NB4 (cell line): ENCODE measurements around the gene RBM33.
"Not testable (repeated sequence)": the region's sequence is repeated elsewhere in the genome, so short reads cannot be mapped to it uniquely, and the experiment has no call there.

Experiments used
- DNase-seq: peaks from one replicate; pipeline ENCODE4 v3.0.0; 2010; ENCODE audit warnings: low read depth
- H3K4me3 ChIP-seq: one replicate; pipeline ENCODE4 v1.5.1; 2011; ENCODE audit warnings: mild to moderate bottlenecking, low read depth, low read length, moderate library complexity
- MAX ChIP-seq: IDR thresholded peaks from 2 replicates; pipeline ENCODE4 v1.6.1; 2011; ENCODE audit warnings: low read depth, low read length
- MYC ChIP-seq: IDR thresholded peaks from 2 replicates; pipeline ENCODE4 v1.6.1; 2011; ENCODE audit warnings: low read depth, low read length
- POLR2A ChIP-seq: IDR thresholded peaks from 2 replicates; pipeline ENCODE4 v1.6.1; 2011; ENCODE audit warnings: mild to moderate bottlenecking; ENCODE audit not compliant: insufficient read length; ENCODE audit errors: extremely low read depth
- TF ChIP-seq, protein P1 (sequence below): IDR thresholded peaks from one replicate; pipeline ENCODE4 v1.5.1; 2012; ENCODE audit warnings: low read depth, low read length

RBM33 gene

GRCh38 chr7:155813546-155814315, 169.3 kb downstream of the RBM33 start:
- TF ChIP-seq MYC (no peak), MAX (no peak), POLR2A (no peak)
- TF ChIP-seq, protein P1, sequence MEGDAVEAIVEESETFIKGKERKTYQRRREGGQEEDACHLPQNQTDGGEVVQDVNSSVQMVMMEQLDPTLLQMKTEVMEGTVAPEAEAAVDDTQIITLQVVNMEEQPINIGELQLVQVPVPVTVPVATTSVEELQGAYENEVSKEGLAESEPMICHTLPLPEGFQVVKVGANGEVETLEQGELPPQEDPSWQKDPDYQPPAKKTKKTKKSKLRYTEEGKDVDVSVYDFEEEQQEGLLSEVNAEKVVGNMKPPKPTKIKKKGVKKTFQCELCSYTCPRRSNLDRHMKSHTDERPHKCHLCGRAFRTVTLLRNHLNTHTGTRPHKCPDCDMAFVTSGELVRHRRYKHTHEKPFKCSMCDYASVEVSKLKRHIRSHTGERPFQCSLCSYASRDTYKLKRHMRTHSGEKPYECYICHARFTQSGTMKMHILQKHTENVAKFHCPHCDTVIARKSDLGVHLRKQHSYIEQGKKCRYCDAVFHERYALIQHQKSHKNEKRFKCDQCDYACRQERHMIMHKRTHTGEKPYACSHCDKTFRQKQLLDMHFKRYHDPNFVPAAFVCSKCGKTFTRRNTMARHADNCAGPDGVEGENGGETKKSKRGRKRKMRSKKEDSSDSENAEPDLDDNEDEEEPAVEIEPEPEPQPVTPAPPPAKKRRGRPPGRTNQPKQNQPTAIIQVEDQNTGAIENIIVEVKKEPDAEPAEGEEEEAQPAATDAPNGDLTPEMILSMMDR, result no peak

DNA sequence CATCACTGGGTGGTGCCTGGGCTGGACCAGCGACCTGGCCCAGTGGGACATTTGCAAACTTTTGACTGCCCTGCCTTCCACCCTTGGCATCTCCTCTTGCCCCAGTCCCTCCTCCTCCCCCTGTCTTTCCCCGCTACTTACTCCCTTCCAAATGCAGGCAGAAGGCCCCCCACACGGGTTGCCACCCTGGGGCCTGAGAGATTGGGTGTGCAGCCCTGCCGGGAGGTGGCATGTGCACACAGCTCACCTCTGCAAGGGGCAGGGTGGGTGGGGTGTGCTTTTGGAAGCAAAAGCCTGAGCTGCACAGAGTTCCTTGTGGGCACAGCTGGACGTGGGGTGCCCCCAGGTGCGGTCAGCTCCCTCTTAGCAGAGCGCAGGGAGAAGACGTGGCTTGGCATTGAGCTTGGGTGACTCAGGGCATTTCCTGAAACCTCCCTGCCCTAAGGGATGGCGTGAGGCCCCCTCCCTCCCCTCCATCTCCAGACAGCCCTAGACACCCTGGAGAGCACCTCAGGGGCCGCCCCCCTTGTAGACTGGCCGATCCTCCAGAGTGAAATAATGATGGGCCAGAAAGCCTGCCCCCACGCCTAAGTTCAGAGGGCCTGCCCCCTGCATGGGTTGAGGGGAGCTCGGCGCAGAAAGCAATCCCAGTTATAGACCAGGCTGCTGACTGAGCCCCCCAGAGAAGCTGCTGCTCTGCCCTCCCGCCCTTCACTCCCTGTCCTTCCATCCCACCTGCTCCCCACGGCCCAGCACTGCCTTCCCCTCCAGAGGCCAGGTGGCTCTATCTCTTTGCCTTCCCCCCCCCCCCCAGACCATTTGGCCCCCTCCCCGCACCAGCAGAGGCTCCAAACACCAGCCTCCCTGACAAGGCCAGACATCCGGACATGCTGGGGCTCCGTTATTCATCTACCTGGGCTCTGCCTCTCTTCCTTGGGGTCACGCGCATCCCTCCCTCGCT, 170.1 kb downstream of the RBM33 start:
- TF ChIP-seq MYC, result no peak
- no peak for TF ChIP-seq POLR2A
- no peak for TF ChIP-seq MAX
- TF ChIP-seq, protein P1, result no peak
- peak; percentile 35 for DNase-seq
- no peak overlapping the region for H3K4me3 ChIP-seq

More at GRCh38 chr7:155813546-155814315, 169.3 kb downstream of the RBM33 start:
- no peak for DNase-seq
- no peak overlapping the region for H3K4me3 ChIP-seq

DNA sequence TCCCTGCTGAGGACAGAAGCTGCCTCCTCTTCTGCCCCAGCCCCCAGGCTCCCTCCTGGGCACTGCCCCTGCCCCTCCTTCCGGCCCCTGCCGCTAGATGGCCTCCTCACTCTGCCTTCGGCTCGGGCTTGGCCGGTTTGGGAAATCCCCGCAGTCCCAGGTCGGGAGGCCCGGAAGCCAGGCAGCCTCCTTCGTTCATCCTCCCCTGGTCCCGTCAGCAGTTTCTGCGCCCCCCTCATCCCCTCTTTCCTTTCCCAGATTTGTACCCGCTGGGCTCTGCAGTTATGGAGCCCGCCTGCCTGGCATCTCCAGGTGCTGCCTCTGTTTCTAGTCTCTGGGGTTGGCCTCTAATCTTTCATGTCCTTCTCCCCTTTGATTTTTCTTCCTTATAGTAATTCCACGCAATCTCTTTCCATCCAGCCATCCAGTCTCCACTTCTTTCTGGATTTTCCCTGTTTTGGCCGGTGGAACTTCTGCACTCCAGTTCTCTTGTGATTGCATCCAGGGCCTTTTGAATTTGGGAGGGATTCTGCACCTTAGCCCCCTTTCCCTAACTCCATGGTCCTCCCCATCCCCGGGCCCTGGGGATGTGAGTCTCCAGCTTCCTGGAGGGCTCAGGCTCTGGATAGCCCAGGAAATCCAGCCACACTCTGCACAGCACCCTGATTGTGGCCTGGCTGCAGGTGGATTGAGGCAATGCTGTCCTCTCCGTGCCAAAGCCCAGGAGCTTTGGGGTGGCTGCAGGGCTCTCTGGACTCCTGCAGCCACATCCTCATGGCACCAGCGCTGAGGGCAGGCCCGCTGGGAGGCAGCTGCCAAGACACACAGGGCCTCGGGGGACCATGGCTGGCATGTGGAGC, 171.1 kb downstream of the RBM33 start:
- DNase-seq, result peak; percentile 73
- H3K4me3 ChIP-seq, result no peak overlapping the region

GRCh38 chr7:155816192-155816508, 171.7 kb downstream of the RBM33 start:
- H3K4me3 ChIP-seq, result no peak overlapping the region
- no peak for DNase-seq
- TF ChIP-seq MAX, result no peak
- no peak for TF ChIP-seq MYC
- no peak for TF ChIP-seq POLR2A
- TF ChIP-seq, protein P1, result no peak

More for the DNA sequence above, 171.1 kb downstream of the RBM33 start:
- TF ChIP-seq POLR2A, result no peak
- TF ChIP-seq, protein P1, result peak; percentile 94

- DNase-seq, result no peak
- no peak overlapping the region for H3K4me3 ChIP-seq
- no peak for TF ChIP-seq MYC
Measured at GRCh38 chr7:155816996-155817395, 172.5 kb downstream of the RBM33 start.

DNA sequence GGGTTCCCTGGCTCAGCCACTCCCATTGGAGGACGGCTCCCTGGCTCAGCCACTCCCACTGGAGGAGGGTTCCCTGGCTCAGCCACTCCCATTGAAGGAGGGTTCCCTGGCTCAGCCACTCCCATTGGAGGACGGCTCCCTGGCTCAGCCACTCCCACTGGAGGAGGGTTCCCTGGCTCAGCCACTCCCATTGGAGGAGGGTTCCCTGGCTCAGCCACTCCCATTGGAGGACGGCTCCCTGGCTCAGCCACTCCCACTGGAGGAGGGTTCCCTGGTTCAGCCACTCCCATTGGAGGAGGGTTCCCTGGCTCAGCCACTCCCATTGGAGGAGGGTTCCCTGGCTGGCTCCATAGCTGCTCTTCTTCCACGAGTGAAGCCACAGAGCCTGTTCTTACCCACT, 173.1 kb downstream of the RBM33 start:
- not testable (repeated sequence) for DNase-seq

More for the DNA sequence above, 173.1 kb downstream of the RBM33 start:
- H3K4me3 ChIP-seq, result not testable (repeated sequence)
